Stimulated activated CD4-positive, alpha-beta T cell treated with anti-CD3 and anti-CD28 coated beads, Interleukin-12 subunit alpha, Interleukin-12 subunit beta, amount 100 ng/mL, for 4 hours (primary cell): Measurements from ENCODE around the gene NRXN3.

Source experiments
- DNase-seq: peaks from one replicate; pipeline ENCODE4 v3.0.0-alpha.2; 2020

NRXN3 gene

DNA sequence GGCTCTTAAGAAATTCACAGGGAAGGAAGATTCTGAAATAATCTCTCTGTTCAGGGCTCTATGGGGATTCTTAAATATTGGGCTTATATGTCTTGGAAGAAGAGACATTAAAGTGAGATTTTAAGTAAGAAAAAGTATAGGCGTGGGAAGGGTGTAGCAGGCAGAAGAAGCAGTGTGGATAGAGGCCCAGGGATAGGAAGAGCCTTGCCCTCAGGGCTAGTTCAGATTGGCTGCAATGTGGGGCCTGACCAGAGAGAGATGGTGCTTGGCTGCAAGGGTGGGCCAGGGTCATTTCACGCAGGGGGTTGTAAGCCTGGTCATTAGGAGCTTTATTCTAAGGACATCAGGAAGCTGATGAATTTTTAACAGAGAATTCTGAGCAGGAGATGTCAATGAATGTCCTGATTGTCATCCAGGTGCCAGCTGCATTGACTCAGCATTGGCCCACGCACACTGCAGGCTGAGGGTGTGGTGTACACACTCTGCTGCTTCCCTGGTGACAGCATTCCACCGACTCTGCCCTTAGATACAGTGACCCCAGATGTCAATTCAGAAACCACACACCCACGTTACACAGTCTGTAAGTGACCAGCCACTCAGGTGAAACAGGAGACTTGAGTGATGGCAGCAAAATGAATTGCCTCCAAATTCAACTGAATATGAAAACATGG, 582.5 kb downstream of the NRXN3 start:
- no peak for DNase-seq

DNA sequence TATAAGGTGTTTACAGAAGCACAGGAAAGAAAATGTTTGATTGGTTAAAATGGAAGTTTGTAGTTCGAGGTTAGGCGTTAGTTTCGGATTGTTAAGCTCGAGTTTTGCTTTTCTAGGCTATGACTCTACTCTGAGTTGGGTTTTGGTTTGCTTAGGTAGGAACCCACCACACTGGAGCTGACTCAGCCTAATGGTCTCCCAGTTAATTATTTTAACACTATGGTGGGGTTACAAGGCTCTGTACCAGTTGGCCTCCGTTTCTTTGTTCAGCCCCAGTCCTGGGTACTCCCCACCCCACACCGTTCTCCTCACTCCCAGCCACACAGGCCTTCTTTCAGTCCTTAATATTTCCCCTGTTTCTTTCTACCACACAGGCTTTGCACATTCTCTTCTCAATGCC, 583.9 kb downstream of the NRXN3 start:
- DNase-seq: no peak

DNA sequence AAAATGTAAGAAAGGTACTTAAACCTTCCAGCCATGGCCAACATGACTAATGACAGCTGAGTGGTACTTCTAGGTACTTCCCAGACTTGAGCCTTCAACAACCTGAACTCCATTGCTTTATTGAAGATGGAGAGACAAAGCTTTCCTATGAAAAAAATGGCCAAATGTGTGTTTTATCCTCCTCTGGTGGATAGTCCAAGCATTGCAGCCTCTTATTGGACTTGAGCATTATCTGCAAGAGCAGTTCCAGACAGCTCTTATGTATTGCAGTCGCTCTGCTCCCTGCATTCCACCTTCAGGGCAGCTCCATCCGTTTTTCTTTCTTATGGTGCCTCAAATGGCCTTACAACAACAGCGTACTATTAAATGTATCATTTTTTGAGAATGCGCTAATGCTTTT, 588.2 kb downstream of the NRXN3 start:
- no peak for DNase-seq

DNA sequence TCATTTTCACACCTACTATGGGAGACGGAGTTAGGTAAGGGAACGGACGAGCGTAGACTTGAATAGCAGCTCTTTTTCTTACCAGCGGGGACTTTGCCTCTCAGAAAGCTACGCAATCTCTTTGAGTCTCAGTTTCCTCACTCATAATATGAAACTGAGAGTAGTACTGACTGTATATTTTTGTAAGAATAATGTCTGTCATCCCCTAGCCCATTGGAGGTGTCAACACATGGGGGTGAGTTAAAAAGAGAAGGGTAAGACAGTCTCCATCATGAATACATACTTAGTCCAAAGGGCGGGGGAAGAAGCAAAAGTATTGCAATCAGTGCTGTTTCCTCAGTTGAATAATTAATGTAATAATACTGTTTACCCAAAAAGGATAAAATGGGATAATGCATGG, 592.2 kb downstream of the NRXN3 start:
- no peak for DNase-seq

DNA sequence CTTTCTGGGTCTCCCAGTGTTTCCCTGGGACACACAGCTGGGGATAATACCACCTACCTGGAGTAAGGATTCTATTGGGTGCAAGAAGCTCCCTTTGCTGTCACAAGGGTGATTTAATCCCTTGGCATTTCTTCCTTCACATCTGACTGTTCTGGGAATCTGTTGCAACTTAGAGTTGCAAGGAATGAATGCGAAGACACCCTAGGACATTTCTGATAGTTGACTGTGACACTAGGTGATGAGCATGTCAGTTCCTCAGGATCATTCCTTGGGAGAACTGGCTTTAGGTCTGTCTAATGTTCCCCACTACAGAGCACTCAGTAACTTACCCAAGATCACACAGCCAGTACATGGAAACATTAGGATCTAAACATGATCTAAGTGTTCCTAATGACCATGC, 593.6 kb downstream of the NRXN3 start:
- DNase-seq: no peak

DNA sequence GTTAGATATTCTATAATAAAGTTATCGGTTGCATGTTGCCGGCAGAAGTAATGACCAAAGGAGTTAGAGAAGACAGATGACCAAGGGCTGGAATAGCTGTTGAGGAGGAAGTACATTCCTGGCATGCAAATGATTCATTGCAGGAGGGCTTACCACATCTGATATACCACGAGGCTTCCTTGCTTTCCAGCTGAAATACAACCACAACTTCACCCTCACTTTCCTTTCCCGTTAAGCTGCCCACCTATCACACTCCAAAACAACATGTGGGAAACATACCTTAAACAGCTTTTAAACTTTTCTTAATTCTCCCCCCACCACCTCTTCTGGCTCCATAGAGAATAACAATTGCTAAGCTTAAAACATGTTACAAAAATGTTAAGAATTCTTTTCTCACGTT, 594.1 kb downstream of the NRXN3 start:
- no peak for DNase-seq

DNA sequence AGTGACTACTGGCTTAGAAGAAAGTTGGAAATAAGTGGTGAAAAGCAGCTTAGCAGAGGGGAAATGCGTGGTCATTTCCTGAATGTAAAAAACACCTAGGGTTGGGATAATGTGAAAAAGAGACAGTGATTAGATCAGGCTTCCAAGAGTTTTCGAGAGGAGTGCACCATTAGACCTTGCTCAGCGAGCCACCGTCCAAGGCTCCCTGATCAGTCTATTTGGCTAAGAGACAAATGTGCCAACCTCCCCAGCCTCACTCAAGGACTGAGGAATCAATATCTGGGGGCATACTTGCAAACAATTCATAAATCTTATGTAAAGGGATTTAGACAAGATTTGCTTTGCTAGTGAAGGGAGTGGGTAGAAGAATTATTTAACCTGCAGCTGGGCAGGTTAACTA, 594.5 kb downstream of the NRXN3 start:
- DNase-seq: no peak

DNA sequence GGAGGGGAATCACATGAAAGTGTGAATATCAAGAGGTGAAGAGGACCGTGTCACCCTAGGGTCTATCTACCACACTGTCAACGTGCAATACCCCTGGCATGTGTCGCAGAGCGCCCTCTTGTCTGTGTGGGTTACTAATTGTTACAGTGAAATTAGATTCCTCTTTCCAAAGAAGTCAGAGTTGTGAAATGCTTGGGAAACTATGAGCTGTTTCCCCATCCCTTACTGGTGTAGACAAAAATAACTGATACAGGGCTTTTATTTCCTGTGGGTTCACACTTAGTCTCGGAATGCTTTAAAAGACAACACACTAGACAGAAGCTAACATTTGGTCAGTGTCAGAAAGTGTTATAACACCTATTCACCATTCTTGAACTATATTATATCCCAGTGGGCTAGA, 597.3 kb downstream of the NRXN3 start:
- no peak for DNase-seq

DNA sequence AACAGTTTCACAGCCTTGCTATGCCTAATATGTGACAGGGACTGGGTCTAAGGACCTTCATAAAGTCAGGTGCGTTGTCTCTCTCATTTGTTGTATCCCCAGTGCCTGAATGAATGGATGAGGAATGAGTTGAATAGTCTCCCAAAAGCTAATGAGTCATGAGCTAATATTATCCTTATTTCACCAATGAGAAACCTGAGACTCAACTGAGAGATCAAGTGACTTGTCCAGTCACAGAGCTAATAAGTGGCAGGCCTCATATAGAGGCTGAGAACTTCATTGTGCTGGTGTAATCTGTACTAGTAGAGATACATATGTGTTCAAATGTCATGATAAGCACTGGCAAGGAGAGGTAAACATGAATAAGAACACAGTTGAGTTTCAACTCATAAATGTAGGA, 612.4 kb downstream of the NRXN3 start:
- no peak for DNase-seq

DNA sequence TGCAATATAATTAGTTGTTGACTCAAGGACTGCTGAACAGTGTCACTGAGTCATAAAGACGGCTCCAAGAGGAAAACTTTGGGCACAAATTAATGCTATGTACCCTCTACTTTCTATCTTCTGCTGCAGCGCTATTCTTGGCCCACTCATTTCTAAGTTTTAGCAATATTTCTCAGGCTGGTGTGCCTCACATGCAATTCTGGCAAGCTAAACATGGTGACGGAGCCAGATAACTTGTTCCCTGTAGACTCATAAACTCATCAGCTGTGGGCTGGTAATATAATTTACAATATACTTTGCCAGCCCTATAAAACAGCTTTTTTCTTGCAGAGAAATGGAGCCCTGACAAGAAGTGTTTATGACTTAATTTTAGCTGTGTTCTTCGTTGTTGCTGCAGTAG, 615.1 kb downstream of the NRXN3 start:
- DNase-seq: no peak

DNA sequence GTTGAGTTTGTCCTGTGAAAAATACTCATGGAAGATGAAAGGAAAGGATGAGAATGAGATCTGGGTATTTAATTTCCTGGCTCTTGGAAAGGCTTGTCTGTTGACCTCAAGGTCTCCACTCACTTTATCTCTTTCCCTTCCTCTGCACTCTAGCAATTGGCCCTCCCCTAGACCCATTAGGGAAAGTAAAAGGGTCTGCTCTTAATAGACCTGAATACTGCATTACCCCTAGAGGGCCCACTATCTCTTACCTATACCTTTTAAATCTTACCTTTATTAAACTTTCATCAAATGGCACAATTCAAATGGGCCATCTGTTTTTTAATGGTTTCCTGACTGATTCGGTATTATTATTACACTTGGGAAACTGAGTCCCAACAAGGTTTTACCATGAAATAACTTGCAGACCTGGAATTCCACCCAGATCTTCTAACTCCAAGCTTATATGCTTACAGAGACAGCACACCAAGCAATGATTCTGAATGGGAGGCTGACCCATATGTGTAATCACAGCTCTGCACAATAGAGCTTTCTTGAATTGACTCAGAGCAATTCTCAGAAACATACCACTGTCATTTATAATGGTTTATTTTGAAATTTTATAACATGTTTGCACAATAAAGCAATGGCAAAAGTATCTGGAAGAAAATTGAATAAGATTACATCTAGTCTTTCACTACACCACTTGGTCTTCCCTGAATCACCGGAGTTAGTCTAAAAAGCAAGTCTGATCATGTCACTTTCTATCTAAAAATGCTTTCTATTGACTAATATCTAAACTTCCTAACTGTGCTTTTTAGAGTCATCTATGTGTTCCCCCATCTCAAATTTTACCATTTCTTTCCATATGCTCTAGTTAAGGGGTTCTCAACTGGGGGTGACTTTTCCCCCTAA, 618.5 kb downstream of the NRXN3 start:
- no peak for DNase-seq

DNA sequence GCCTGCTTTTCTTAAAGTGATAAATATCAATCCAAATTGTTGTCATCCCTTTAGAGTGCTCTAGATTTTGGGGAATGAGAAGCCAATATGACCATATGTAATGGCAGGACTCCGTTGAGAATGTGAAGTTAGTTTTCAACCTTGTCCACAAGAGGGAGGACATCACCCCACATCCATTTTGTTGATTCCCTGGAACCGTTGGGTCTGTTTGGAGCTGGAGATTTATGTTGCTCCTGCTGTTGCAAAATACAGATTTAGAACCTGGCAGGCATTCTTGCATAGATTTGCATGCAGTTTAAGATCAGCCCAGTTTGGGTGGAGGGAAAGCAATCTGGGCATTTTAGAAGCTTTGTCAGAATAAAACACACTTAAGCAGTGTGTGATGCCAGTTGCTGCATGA, 620.1 kb downstream of the NRXN3 start:
- DNase-seq: no peak

DNA sequence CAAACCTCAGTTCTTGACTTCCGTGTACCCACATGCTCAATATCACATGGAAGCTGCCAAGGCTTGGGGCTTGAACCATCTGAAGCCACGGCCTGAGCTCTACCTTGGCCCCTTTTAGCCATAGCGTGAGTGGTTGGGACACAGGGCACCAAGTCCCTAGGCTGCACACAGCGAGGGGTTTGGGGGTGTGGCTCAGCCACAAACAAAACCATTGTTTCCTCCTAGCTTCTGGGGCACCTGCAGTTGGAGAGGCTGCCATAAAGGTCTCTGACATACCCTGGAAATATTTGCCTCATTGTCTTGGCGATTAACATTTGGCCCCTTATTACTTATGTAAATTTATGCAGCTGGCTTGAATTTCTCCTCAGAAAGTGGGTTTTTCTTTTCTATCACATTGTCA, 628.6 kb downstream of the NRXN3 start:
- DNase-seq: no peak

DNA sequence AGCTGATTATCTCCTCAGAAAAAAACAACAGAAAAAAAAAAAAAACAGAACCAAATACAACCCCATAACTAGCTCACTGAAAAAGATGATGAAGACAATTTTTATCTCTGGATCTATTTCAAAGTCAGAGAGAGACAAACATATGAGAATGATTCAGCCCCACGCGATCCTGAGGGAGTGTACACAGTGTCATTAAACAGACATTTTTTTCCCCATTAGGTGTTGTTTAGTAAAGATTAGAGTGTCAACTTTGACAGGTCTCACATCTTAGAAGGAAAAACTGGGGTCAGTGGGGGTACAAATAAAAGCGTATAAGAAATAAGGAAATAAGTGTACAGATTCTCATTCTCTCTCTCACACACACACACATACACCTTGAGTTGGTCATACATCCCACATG, 635.4 kb downstream of the NRXN3 start:
- DNase-seq: no peak

DNA sequence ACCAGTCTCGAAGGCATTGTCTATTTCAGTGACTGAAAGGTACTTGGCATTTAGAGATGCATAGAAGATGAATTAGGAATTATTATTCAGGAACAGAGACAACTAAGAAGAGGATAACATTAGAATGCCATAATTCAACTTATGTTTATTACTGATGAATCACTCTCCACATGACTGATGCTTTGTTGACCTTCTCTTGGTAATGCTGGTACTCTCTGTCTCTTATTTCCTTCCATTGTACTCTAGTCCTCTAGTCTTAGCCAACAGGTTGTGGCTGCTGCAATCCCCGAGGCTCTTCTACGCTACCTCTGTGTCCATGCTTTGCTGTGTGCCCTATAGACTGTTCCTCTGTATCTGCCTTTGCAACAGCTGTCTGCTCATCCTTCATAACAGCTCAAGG, 652.9 kb downstream of the NRXN3 start:
- no peak for DNase-seq

DNA sequence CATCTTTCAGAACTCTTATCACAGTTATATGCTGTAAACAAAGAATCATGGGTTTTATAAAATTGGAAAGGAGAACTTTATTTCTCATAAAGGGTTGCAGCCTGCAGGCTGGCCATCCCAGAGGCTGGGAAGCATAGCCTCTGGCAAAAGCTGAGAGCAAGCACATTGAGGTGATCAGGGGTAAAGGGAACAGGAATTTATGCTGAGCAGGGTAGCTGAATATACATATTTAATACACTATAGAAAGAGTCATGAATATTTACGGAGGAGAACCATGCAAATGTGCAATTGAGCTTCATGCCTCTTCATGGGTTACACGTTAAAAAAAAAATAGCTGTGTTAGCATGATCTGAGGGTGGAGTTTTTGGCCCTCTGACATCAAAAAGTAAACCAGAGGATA, 653.3 kb downstream of the NRXN3 start:
- DNase-seq: no peak

DNA sequence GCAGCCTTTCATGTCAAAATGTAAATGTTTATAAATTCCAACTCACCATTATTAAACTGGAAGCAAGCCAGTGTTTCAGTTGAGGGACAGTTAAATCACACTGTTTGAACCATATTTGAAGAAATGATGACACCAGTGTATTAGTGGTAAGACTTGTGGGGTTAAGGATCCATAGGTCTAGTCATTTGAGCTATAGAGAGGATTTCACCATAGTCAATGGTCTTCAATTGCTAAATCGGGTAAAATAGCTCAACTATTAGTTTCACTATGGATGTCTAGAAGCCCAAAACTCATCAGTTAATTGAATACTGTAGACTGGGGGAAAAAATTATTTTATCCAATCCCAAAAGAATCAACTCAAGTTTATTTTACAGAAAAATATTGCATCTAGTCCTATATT, 659.1 kb downstream of the NRXN3 start:
- DNase-seq: no peak

DNA sequence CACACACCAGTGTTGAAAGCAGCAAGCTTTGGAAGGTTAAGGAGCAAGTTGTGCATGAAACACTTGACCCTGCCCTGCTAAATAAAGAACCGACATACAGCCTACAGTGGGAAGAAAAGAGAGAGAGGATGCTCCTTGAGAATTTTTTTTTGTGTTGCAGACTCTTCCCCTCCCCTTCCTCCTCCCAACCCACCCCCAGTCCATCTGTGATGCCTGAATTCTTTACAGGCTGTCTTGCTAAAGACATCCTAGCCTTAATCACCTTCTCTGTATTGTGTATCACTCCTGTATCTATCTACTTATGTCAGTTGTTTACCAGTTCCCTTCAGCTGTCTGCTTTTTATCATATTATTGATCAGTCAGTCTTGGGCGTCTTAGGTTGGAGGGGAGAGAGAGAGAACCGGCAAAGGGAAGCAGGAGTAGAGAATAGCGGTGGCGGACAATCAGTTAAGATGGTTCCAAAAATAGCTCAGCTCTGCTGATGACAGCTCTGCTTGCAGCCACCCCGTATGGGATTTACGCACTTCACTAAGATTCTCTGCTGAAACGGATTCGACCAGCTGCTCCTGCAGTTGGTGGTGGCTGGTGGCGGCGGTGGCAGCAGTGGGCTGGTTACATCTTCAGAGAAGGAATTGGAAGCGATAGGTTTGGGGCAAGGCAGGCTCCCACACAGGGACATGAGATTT, 664.7 kb downstream of the NRXN3 start:
- DNase-seq: no peak

DNA sequence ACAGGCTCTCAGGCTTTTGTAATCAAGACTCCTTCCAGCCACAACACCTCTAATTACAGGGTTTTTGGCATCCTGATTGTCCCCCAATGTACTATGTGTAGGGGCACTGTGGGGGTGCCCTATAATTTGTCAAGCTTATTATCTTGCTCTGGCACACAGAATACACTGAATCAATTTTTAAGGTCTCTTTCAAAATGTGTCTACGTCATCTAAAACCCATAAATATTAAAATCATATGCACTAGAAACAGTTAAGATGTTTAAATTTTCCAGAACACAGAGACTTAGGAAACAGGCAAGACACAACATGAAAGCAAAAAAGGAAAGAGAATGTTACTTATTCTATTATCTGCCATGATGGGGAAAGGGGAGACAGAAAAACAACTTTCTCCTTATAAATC, 665.7 kb downstream of the NRXN3 start:
- DNase-seq: no peak

DNA sequence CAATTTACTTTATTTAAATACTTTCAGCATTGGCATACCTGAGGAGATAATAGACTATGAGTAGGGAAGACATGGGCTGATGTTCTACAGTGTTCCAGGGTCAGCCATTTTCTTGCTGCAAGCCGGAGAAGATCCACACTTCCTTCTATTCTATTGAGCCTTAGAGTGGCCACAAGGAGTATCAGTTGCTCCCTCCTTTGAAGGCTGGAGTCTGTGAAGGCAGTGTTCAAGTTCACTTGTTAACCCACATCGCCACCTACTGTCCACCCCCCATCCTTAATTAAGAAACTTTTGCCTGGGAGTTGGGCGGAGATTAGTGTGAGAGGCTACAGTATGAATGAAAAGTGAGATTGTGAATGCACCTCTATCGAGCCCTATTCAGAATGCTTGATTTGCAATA, 666.6 kb downstream of the NRXN3 start:
- no peak for DNase-seq

DNA sequence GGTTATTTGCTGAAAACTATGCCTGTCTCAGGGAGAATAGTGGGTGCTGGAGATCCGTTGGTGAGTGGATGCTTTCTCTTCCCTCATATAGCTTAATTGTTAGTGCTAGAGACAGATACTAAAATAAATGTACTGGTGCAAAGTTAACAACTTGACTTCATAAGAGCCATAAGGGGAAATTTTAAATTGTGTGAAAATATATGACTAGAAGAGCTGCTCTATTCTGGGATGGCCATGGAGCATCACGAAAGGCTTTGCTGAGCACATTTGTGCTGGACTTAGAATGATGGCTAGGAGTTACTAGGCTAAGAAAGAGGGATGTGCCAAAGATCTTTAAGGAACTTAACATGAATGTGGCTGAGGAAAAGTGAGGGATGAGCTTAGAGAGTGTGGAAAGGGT, 668.8 kb downstream of the NRXN3 start:
- no peak for DNase-seq

DNA sequence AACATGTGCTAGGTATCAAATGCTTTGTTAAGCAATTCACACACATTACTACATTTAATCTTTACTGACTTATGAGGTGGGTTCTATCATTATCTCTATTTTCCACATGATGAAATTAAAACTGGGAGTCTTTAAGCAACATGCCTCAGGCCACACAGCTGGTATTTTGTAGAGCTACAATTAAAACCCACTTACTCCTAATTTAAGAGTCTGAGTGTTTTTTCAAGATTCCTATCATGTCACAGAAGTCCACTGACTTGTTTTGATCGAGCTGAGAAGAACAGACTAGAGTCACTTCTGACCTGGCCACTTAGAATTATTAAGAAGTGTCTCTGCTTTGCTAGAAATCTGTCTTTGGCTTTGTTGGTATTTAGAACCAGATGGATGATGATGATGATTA, 670.7 kb downstream of the NRXN3 start:
- DNase-seq: no peak

DNA sequence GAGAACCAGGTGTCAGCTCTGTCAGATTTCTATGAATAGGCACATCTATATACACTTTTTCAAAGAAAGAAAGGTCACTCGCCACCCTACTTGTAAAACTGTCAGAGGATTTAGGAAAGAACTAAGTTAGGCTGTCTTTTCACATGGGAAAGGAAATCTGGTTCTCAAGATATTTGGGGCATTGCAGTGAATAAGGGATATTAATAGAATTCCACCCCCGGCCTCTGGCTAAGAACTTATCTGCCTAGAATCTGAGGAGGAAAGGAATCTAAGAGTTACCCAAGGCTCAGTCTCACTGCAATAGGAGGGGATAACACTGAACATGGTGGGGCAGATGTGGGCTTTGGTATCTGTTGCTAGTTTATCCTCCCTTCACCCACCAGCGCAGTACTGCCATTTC, 677.6 kb downstream of the NRXN3 start:
- no peak for DNase-seq

DNA sequence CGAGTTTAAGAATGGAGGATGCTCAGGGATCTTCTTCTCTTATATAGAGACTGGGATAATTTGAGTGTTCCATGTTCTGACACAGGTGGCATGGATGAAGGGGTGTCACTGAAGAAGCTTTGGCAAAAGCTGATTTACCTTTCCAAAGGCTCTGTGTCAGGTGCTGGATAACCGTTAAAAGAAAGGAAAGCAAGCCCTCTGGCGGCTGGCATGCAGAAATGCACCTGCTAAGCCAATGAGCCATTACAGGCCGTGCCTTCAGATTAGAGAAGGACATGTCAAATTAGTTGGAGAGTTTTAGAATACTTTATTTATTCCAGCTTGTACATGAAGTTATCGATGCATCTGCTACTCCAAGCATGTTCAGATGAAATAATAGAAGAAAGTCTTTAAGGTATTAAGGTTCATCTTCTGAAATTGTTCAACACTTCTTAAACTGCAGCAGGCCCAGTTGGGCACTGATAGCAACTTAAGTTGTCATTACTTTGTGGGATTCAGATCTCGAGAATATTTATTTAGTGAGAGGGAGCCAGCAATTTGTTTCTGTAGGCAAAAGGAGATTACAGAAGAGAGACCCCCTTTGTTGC, 678.2 kb downstream of the NRXN3 start:
- no peak for DNase-seq
